Measurements from ENCODE around the gene RAD51B. TPM values are rescaled to one million over a fixed set of nuclear protein-coding genes. Genes with fewer than 3 reads are reported as not detected.
A peak's percentile ranks its signal among the peaks of the same experiment; 100 is the strongest.

The RAD51B gene
- total and polyA plus RNA-seq, 2 of the 13 experiments (the other 11 are each of a cell fraction or from before 2014, with no cell fraction given): 7.0 to 9.5 TPM

- TF ChIP-seq PRDM10 (CRISPR knock-in tag; IDR thresholded peaks at IDR 0.05; ENCODE audit: low read depth) (no peak), ZNF281 (CRISPR knock-in tag; IDR thresholded peaks at IDR 0.05; ENCODE audit: borderline replicate concordance) (no peak), TEF (CRISPR knock-in tag; IDR thresholded peaks at IDR 0.05) (no peak), ZSCAN20 (CRISPR knock-in tag; IDR thresholded peaks at IDR 0.05; ENCODE audit: borderline replicate concordance) (no peak), ZNF121 (CRISPR knock-in tag; IDR thresholded peaks at IDR 0.05) (no peak), TFDP1 (CRISPR knock-in tag; IDR thresholded peaks at IDR 0.05; ENCODE audit: borderline replicate concordance) (peak; percentile 91; the same call in 1 of the 2 replicates), HHEX (CRISPR knock-in tag; IDR thresholded peaks at IDR 0.05) (no peak), ZKSCAN5 (CRISPR knock-in tag; IDR thresholded peaks at IDR 0.05) (no peak), CHCHD3 (CRISPR knock-in tag; IDR thresholded peaks at IDR 0.05) (no peak), RCOR2 (CRISPR knock-in tag; IDR thresholded peaks at IDR 0.05) (no peak), GTF2F1 (IDR thresholded peaks at IDR 0.05; ENCODE audit: low read length) (no peak)
Observed at GRCh38 chr14:67819563-67820421, at the start of gene RAD51B (continued).

All from HepG2 (cell line).